Measurements from ENCODE around the gene PRR30.

The PRR30 gene

GRCh38 chr2:27152796-27153464 lies 13.7 kb upstream of the PRR30 start:
- no peak for DNase-seq

DNA sequence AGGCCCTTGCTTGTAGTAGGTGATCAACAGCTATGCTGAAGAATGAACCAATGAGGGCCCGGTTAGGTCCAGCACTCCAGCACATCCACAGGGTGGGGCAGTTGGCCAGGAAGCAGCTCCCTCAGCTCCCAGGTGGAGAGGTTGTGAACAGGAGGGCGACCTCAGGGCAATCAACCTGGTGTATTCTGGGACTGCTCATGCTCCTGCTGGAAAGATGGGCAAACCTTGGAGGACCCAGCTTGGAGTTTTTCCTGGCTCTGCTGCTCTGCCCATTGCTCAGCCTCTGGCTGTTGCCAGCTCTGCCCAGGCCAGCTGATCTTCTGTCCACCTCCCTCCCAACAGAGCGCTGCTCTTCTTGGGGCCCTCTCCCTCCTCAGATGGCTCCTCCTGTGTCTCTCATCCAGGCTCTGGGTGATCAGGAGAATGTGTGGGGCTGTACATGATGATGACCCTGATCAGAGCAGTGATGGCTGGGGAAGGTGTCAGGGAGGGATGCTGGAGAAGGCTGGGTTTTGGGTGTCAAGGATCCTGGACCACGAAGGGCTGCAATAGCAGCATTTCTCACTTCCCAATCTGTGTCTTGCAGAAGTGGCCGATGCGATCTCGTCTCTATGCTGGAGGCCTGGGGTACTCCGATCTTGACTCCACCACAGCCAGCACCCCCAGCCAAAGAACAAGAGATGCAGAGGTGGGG lies 13.0 kb upstream of the PRR30 start:
- no peak for DNase-seq

DNA sequence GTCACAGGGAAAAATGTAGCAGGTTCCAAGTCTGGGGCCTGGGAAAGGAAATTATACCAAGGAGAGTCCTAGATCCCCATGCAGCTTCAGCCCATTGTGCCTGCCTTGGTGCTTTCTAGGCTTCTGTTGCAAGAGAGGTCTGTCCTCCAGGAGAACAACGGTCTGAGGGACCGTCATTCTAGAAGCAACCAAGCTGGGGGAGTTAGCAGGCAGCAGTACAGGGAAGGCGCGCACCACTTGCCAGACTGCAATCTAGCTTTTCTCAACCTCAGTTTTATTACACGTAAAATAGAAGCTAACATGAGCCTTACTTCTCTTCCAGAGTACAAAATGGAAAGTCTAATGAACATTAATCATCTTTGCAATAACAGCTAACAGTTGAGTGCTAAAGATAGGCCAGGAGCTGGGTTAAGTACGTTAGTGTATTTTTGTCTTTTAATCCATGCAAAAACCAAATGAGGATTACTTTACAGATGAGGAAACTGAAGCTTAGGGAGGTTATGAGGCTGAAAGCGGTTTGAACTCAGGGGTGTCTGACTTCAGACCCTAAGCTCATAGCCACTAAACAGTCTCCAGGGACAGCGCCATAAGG lies 11.5 kb upstream of the PRR30 start:
- DNase-seq, result no peak

- DNase-seq, result no peak
Observed at GRCh38 chr2:27149570-27150405, 10.6 kb upstream of the PRR30 start.

GRCh38 chr2:27148801-27149439 lies 9.7 kb upstream of the PRR30 start, which contains the start of gene TCF23:
Gene TCF23, plus strand, starts transcription at chr2:27149004. Its CDS starts 130 bp downstream, at chr2:27149134.
- no peak for DNase-seq

- DNase-seq, result no peak
Observed at GRCh38 chr2:27147935-27148334, 8.7 kb upstream of the PRR30 start.

DNA sequence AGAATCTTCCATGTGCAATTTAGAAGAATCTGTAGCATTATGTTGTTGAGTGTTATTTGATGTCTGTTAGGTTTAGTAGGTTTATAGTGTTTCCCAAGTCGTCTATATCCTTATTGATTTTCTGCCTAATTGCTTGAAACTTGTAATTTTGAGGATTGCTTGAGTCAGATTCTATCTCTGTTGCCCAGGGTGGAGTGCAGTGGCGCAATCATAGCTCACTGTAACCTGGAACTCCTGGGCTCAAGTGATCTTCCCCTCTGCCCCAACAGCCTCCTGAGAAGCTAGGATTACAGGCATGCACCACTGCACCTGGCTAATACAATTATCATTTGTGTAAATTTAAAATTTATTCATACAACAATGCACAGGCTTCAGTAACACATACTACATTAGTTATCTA lies 6.5 kb upstream of the PRR30 start:
- DNase-seq, result no peak

DNA sequence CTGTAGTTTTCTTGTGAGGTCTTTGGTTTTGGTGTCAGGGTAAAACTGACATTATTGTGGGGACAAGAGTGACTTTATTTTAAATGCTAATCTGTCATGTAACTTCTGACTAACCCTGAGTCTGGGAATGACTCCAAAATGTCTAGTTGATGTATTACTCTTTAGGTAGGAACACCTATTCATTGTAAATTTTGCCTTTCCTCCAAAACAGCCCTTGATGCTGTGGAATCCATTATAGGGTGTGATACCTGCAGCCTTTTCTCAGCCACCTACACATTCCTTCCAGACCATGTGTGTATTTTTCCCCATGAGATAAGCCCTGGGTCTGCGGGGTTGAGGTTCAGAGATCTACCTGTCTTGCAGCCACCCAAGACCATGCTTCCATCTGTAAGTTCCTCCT lies 4.1 kb upstream of the PRR30 start:
- no peak for DNase-seq

DNA sequence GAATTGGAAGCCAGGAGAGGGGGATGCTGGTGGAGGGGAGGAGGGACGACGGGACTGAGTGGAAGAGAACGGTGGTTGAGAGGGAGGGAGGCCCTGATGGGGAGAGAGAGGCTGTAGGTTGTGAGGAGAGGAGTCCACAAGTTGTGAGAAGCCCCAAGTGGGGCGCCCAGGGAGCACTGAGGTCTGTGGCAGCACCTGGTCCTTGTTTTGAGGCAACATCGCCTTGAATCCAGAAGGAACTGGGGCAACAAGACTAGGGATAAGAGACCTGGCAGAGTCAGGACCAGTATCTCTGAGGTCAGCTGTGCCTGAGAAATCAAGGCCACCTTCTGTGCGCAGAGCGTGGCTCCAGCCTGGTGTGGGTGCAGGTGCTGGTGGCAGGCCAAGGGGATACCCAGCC lies 1.1 kb downstream of the PRR30 start:
- DNase-seq, result no peak

DNA sequence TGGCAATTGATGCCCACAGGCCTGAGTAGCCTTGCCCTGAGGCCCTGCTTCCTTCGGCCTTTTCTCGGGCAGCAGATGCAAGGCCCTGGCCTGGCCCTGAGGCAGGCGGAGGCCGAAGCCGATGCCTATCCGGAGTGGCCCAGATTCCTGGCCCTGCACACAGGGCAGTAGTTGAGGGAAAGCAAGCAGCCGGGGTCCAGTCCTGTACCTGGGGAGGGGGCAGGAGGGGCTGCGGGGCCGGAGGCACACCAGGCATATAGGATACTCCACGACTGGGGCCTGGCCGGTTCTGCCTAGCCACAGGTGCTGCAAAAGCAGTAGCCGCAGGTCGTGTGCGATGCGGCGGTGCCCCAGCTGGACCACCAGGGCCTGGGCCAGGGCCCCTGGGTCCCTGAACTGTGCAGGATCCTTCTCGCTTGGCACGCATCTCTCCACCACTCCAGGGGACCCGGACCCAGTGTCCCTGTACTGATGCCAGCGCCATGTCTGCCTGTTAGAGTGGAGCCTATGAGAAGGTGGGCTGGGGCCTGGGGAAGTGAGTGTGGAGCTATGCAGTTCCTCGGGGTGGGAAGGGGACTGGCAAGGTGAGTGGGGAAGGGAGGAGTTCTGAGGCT lies 1.8 kb downstream of the PRR30 start:
- DNase-seq, result no peak

GRCh38 chr2:27136751-27137150 lies 2.5 kb downstream of the PRR30 start:
- no peak for DNase-seq

DNA sequence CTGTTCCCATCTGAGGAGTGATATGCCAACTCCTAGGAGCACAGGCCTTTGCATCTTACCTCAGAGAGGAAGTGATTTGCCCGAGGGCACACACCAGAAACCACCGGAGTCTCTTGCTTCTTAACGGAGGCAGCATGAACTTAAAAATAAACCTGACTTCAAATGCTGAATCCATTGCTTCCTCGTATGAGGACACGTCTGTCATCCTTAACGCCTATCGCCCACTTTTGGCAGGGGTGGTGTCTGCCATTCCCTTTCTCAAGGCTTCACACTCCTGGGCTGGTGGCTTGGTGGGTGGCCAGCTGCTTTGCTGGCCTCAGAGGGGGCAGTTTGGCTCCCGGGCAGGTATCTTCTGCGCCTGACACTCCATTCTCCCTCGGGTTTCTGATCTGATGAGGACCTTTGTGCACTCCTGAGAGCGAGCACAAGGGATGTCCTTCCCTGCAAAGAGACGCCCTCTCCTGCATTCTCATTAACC lies 3.7 kb downstream of the PRR30 start:
- DNase-seq, result no peak

DNA sequence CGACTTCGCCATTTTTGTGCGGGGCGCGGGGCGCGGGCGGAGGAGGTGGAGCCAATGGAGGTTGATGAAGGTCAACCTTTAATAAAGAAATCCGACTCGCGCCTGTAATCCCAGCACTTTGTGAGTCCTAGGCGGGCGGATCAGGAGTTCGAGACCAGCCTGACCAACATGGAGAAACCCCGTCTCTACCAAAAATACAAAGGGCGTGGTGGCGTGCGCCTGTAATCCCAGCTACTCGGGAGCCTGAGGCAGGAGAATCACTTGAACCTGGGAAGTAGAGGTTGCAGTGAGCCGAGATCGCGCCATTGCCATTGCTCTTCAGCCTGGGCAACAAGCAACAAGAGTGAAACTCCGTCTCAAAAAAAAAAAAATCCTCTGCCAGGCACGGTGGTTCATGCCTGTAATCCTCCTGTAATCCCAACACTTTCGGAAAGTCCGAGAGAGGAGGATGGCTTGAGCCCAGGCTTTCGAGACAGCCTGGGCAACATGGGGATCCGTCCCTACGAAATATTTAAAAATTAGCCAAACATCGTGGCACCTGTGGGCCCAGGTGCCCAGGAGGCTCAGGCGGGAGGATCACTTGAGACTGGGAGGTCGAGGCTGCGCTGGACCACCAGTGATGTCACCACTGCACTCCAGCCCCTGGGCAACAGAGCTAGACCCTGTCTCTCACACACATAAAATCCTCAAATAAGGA lies 4.3 kb downstream of the PRR30 start:
- no peak for DNase-seq

- DNase-seq, result peak; percentile 91
Observed at GRCh38 chr2:27133905-27134780, 5.1 kb downstream of the PRR30 start, which contains the start of gene PREB. Gene PREB, minus strand, starts transcription at chr2:27134636. Its CDS starts 215 bp downstream, at chr2:27134421.

DNA sequence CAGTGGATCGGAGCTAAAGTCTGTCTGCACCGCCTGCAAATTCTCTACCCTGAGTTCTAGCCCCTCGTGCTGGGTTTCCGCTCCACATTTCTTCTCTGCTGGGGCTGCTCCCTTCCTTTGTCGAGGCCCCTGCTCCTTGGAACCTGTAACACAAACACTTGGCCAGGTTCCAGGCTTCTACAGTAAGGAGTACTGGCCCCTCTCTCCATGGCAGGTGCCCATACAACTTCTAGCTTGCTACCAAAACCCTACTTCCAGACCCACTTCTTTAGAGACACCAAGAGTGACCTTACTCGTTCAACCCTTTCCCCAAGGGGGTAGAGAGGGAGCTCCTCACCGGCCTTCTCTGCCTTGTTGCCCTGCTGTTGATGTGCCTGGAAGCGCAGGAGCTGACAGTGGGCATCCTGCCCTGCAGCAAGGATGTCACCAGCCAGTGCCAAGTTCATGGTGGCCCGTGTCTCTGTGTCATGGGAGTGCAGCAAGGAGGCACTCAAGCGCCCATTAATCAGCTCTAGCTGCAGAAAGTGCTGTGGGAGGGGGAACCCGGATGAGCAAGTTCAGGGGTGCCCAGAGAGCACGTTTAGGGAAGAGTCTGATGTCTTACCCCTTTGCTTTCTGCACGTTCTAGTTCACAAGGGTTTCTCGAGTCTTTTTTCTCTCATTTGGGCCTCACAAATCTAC lies 5.9 kb downstream of the PRR30 start:
- DNase-seq, result peak in 1 of 2 experiments; percentile 55

DNA sequence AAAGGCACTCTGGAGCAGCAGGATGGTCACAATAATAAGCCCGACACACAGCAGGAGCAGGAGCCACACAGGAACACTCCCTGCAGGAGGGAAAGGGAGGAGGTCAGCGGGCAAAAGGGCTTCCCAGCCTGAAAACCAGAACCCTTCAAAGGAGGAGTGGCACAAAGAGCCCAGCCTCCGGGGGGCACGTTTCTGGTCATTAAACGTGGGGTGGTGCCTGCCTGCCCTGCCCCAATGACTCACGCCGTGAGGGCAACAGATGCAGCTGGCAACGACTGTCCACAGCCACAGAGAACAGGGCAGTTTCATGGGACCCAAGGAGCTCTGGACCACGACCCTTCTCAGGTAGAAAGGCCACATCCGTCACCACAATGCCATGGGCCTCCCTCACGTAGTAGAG lies 7.8 kb downstream of the PRR30 start:
- no peak for DNase-seq

- no peak for DNase-seq
Observed at GRCh38 chr2:27130396-27130795, 8.8 kb downstream of the PRR30 start.

- DNase-seq, result no peak
Observed at GRCh38 chr2:27128668-27129571, 10.3 kb downstream of the PRR30 start.

All from AML-193 (cell line).